Transverse colon (tissue), 4 donors: Measurements from ENCODE around the gene TCF3. TPM values are rescaled to one million over a fixed set of nuclear protein-coding genes. Genes with fewer than 3 reads are reported as not detected.

Source experiments
- DNase-seq: peaks from one replicate; pipeline ENCODE4 v3.0.0-alpha.2; 2019
- H3K27ac ChIP-seq, 4 donors: fragments of 200-600 bp; sonication (generic); 2 replicates each; pipeline ENCODE4 v1.5.1; 2016 to 2018; ENCODE audit warnings: inconsistent platforms in 4 of 4
- H3K27me3 ChIP-seq: fragments of 200-600 bp; sonication (generic); 2 replicates; pipeline ENCODE4 v1.5.1; 2017; ENCODE audit warnings: inconsistent platforms
- H3K36me3 ChIP-seq, 4 donors: fragments of 200-600 bp; sonication (generic); 2 replicates each; pipeline ENCODE4 v1.5.1; 2017 to 2019; ENCODE audit warnings: inconsistent platforms in 4 of 4
- H3K4me1 ChIP-seq, 4 donors: fragments of 200-600 bp; sonication (generic); 2 replicates each; pipeline ENCODE4 v1.5.1; 2017 to 2020; ENCODE audit warnings: inconsistent platforms in 4 of 4
- H3K4me3 ChIP-seq, 4 donors: fragments of 200-600 bp; sonication (generic); 1 replicate in 1 of 4; 2 replicates in 3 of 4; pipeline versions ENCODE4 v1.5.1 to v1.6.1; 2017 to 2019; ENCODE audit warnings: inconsistent platforms in 4 of 4
- H3K9me3 ChIP-seq, 2 donors: fragments of 200-600 bp; sonication (generic); 2 replicates each; pipeline ENCODE4 v1.5.1; 2017 to 2019; ENCODE audit warnings: inconsistent platforms in 2 of 2
- EP300 ChIP-seq: sonication (generic); formaldehyde crosslinking; IDR thresholded peaks from one replicate; pipeline ENCODE4 v1.6.1; 2017; ENCODE audit warnings: antibody characterized with exemption, low read depth
- POLR2A ChIP-seq: fragments of 450-650 bp; IDR thresholded peaks from one replicate; pipeline ENCODE4 v1.6.1; 2016; ENCODE audit warnings: antibody characterized with exemption, mild to moderate bottlenecking, moderate library complexity
- POLR2AphosphoS5 ChIP-seq, 3 donors: sonication (generic); formaldehyde crosslinking; IDR thresholded peaks; one replicate each; pipeline ENCODE4 v1.6.1; 2016; ENCODE audit warnings: antibody characterized with exemption in 3 of 3
- WGBS, 2 donors: methylation state at CpG; one replicate each; pipeline ENCODE4 v1.1.5; 2018; ENCODE audit warnings: low coverage in 1 of 2; 5-methylcytosine and 5-hydroxymethylcytosine counted together
- in situ Hi-C, 4 donors: fragments of 200-750 bp; cut with MboI; loops; one replicate each; pipeline versions ENCODE4 v1.15.0 to v1.15.1; 2017; ENCODE audit warnings: low sequenced_read_pairs in 3 of 4, low pct_ligation_motif_present in 1 of 4, low pct_unique_long_range_greater_than_20kb in 1 of 4
- intact Hi-C: fragments of 100-400 bp; cut with DNase I; formaldehyde crosslinking; loops from one replicate; pipeline ENCODE4 v1.15.1; 2023; ENCODE audit warnings: low total_unique reads
- total RNA-seq, 4 donors: library from RNA; depleted of rRNA; stranded (reverse); fragments of >200 nt; gene quantifications; one replicate each; pipeline ENCODE4 v1.1.0, GENCODE V29; 2016
- TF ChIP-seq, protein P1 (sequence below), 5 experiments: fragments of 200-600 bp in 3 of 5; fragments of 450-650 bp in 2 of 5; sonication (generic) in 3 of 5; IDR thresholded peaks; 1 replicate in 2 of 5; 2 replicates in 3 of 5; pipeline ENCODE4 v1.5.1; 2016 to 2017; ENCODE audit warnings: antibody characterized with exemption in 5 of 5, inconsistent platforms in 3 of 5, mild to moderate bottlenecking in 2 of 5, moderate library complexity in 1 of 5

Gene TCF3
- total RNA-seq, 4 donors from 2014 or later: 55.9 to 160 (median 79.7) TPM

DNA sequence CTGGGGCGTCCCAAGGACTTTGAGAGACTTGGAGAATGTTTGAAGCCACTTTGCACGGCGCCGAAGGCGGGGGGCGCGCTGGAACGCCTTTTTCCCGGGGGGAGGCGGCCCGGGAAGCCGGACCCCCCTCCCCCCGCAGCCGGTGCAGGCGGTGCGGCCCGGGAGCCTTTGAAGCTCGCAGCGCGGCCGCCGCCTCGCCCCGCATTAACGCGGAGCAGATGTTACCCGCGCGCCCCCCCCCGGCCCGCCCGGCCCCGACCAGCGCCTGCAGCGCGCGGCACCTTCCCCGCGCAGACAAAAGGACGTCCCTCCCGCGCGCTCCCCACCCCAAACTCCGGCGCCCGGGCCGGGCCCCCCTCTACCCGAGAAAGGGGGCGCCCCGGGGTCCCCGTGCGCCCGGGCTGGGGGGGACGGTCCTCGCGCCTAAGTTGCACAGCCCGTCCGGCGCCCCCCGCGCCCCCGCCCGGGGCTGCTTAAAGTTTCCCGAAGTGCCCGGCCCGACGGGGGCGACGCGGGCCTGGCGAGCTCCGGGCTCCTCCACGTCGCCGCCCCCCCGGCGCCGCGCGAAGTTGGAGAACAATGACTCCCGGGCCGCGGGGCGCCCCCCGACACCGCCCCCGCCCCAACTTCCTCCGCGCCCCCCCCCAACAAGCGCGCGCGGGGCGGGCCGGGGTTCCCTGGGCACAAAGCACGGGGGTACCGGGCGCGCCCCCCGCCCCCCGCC lies 685 bp downstream of the TCF3 start:
- Histone ChIP-seq H3K27ac (peak overlapping the region; percentile 88 to 93 (median 90)), H3K4me3 (peak overlapping the region; percentile 73 to 99 (median 97)), H3K36me3 (no peaks in the 10 kb centered on the region), H3K4me1 (peaks cover 8 to 21% (median 11%) of the 10 kb centered on the region in 4 donors), H3K27me3 (no peaks in the 10 kb centered on the region), H3K9me3 (no peaks in the 10 kb centered on the region)
- TF ChIP-seq, protein P1, sequence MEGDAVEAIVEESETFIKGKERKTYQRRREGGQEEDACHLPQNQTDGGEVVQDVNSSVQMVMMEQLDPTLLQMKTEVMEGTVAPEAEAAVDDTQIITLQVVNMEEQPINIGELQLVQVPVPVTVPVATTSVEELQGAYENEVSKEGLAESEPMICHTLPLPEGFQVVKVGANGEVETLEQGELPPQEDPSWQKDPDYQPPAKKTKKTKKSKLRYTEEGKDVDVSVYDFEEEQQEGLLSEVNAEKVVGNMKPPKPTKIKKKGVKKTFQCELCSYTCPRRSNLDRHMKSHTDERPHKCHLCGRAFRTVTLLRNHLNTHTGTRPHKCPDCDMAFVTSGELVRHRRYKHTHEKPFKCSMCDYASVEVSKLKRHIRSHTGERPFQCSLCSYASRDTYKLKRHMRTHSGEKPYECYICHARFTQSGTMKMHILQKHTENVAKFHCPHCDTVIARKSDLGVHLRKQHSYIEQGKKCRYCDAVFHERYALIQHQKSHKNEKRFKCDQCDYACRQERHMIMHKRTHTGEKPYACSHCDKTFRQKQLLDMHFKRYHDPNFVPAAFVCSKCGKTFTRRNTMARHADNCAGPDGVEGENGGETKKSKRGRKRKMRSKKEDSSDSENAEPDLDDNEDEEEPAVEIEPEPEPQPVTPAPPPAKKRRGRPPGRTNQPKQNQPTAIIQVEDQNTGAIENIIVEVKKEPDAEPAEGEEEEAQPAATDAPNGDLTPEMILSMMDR (IDR thresholded peaks at IDR 0.05): no peak
- TF ChIP-seq EP300 (no peak), POLR2A (no peak), POLR2AphosphoS5 (IDR thresholded peaks at IDR 0.05) (no peak)
- in situ Hi-C loops: no loop called here
- DNase-seq: peak; percentile 58
- intact Hi-C loops: loop anchor here (1.0 kb wide), 1 partner anchor 45 kb away; no protein-coding TSS in a partner anchor
- 0% methylated on average over 26 of the region's 101 CpGs; no CpG with 5 or more reads in 1 of the 2 donors for WGBS, 2 donors

DNA sequence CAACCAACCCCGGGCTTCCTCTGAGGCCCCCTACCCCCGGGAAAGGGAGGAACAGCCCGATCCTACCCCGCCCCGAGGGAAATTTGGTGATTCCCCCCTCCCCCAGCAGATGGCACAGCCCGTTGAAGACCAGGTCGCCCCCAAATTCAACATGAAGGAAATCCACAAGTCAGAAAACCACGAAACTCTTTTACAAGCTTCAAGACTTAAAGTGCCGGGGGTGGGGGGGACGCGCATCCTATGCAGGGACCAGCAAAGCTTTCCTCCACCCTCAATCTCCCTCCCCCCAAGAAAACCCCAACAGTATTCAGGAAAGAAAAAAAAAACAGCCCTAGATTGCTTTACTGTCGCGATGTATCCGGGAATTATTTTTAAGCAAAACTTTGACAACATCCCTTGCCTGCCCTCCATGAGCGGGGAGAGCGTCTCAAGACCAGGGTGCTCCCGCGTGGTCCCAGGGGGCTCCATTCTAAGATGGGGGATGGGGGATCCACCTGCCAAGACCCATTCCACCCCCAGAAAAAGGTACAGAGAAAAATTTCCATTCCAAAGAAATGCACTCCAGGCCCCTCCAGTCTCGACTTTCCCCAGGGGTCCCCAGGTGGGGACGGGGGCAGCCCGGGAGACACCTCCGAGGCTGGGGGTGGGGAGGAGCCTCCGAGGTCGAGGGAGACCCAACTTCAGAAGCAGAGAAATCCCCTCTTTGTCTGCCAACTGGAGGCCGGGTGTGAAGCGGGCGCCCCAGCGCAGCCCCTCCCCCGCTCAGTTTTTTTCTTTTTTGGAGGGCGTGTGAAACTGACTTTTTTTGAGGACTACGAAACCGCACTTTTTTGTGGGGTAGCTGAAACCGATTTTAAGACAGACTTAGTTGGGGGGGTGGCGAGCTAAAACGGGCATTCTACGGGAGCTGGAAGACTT lies 1.5 kb downstream of the TCF3 start:
- H3K4me1 ChIP-seq: peaks cover 8 to 21% (median 11%) of the 10 kb centered on the region in 4 donors
- peak overlapping the region; percentile 73 to 99 (median 97) for H3K4me3 ChIP-seq
- 13 to 16% methylated on average over 7 to 32 of the region's 36 CpGs for WGBS, 2 donors
- peak; percentile 70 for DNase-seq
- H3K36me3 ChIP-seq: no peaks in the 10 kb centered on the region
- H3K27me3 ChIP-seq: no peaks in the 10 kb centered on the region
- H3K27ac ChIP-seq: peak overlapping the region; percentile 88 to 93 (median 90)
- TF ChIP-seq, protein P1 (IDR thresholded peaks at IDR 0.05): peak in 1 of 5 experiments; percentile 3
- no peak for TF ChIP-seq EP300
- intact Hi-C loops: loop anchor here (1.0 kb wide), 1 partner anchor 45 kb away; no protein-coding TSS in a partner anchor
- no peaks in the 10 kb centered on the region for H3K9me3 ChIP-seq
- in situ Hi-C loops: no loop called here

DNA sequence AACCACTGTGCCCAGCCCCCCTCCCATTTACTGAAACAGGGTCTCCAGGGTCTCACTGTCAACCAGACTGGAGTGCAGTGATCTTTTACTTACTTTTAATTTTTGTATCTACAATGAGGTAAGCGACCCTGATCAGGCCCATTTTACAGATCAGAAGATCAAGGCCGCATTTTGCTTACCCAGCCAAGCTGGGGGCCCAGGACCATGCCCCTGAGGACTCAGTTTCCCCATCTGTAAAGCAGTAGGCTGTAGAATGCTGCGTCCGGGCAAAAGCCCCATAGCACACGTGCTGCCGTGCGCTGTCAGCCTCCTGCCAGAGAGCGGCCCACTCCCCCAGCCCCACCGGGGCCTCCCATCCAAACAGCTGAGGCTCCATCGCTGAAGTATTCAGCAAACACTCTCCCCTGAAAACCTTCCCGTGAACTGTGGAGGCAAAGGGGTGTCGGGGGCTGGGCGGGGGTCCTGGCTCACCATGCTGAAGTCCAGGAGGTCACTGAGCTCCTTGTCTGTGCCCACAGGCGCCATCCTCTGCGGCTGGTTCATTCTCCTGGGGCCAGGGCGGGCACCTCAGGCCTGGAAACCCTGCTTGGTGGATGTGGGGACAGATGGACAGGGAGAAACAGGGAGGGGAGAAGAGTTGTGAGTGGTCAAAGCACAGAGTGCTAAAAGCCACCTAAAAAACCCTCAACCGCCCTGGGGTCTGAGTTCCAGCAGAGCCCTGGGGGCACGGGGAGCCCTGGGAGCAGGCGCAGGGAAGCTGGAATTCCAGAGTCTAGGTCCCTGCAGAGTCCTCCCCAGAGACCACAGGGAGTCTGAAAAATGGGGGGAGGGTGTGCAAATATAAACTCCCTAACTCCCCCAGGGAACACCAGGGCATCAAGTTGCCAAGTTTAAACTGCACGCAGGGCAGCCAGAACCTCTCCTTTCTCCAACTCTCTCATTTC lies 2.4 kb downstream of the TCF3 start:
- H3K36me3 ChIP-seq: no peaks in the 10 kb centered on the region
- no peak overlapping the region for H3K4me3 ChIP-seq
- TF ChIP-seq POLR2AphosphoS5 (IDR thresholded peaks at IDR 0.05) (no peak), POLR2A (no peak), EP300 (no peak)
- TF ChIP-seq, protein P1 (IDR thresholded peaks at IDR 0.05): no peak
- H3K27me3 ChIP-seq: no peaks in the 10 kb centered on the region
- H3K27ac ChIP-seq: peak overlapping the region; percentile 88 to 93 (median 90)
- in situ Hi-C loops: no loop called here
- WGBS, 2 donors: 75 to 93% methylated on average over 2 to 20 of the region's 20 CpGs
- H3K4me1 ChIP-seq: peaks cover 8 to 21% (median 11%) of the 10 kb centered on the region in 4 donors
- DNase-seq: no peak
- H3K9me3 ChIP-seq: no peaks in the 10 kb centered on the region
- intact Hi-C loops: no loop called here
